A673 (cell line): ENCODE measurements around the gene TMEM169. TPM values are rescaled to one million over a fixed set of nuclear protein-coding genes. Genes with fewer than 3 reads are reported as not detected.
A peak's percentile ranks its signal among the peaks of the same experiment; 100 is the strongest.
"Not testable (repeated sequence)": the region's sequence is repeated elsewhere in the genome, so short reads cannot be mapped to it uniquely, and the experiment has no call there.

ENCODE experiments used
- BruUV-seq: library from RNA; stranded (reverse); fragments of 400-500 nt; replicated peaks from 2 replicates; lab custom pipeline; 2021; lab: Mats Ljungman, UMichigan
- CTCF ChIA-PET: fragments of 300-600 bp; sonication (Branson Sonifier 250); formaldehyde crosslinking; loops from one replicate; lab custom pipeline; 2022; ENCODE audit warnings: antibody characterized with exemption; lab: Charles Lee
- POLR2A ChIA-PET: fragments of 300-600 bp; sonication (Branson Sonifier 250); formaldehyde crosslinking; loops from one replicate; lab custom pipeline; 2022; ENCODE audit warnings: antibody characterized with exemption; ENCODE audit not compliant: low non-redundant PET; lab: Charles Lee
- DNase-seq: peaks from one replicate; pipeline ENCODE4 v3.0.0-alpha.2; 2015; ENCODE audit warnings: low spot score
- H3K27ac ChIP-seq: fragments of 200-600 bp; sonication (generic); 2 replicates; pipeline ENCODE4 v1.5.1; 2016; ENCODE audit warnings: mixed run types, low read depth, mild to moderate bottlenecking, mixed read lengths, antibody characterized with exemption, low read length; ENCODE audit not compliant: poor library complexity, severe bottlenecking
- H3K27me3 ChIP-seq: fragments of 200-600 bp; sonication (generic); replicated peaks from 2 replicates; pipeline ENCODE4 v1.6.1; 2017; ENCODE audit warnings: mixed run types, low read depth, mild to moderate bottlenecking, mixed read lengths, antibody characterized with exemption, low read length; ENCODE audit not compliant: insufficient read depth, poor library complexity
- H3K36me3 ChIP-seq: fragments of 200-600 bp; sonication (generic); 2 replicates; pipeline ENCODE4 v1.6.1; 2016; ENCODE audit warnings: mixed run types, mild to moderate bottlenecking, mixed read lengths, antibody characterized with exemption, low read length; ENCODE audit not compliant: insufficient read depth, poor library complexity, severe bottlenecking
- H3K4me1 ChIP-seq: fragments of 200-600 bp; sonication (generic); 2 replicates; pipeline ENCODE4 v1.6.1; 2017; ENCODE audit warnings: mixed run types, mild to moderate bottlenecking, mixed read lengths, antibody characterized with exemption, low read length; ENCODE audit not compliant: insufficient read depth, poor library complexity, severe bottlenecking
- H3K4me3 ChIP-seq: fragments of 200-600 bp; sonication (generic); 2 replicates; pipeline ENCODE4 v1.5.1; 2016; ENCODE audit warnings: low read depth, mixed run types, mild to moderate bottlenecking, mixed read lengths, low read length; ENCODE audit not compliant: poor library complexity, severe bottlenecking
- H3K9me3 ChIP-seq: fragments of 200-600 bp; sonication (generic); 2 replicates; pipeline ENCODE4 v1.6.1; 2016; ENCODE audit warnings: mixed run types, low read depth, mild to moderate bottlenecking, mixed read lengths, antibody characterized with exemption, low read length; ENCODE audit not compliant: poor library complexity, severe bottlenecking
- EZH2 ChIP-seq: fragments of 200-600 bp; sonication (generic); IDR thresholded peaks from 2 replicates; pipeline ENCODE4 v1.6.1; 2017; ENCODE audit warnings: borderline replicate concordance, low read depth, mild to moderate bottlenecking, mixed read lengths, antibody characterized with exemption, low read length; ENCODE audit not compliant: poor library complexity, severe bottlenecking
- intact Hi-C: fragments of 100-400 bp; cut with micrococcal nuclease; formaldehyde crosslinking; loops from one replicate; pipeline ENCODE4 v1.10.0; 2022; ENCODE audit not compliant: unreplicated experiment
- total RNA-seq: library from RNA; stranded (reverse); gene quantifications from 2 replicates; pipeline ENCODE4 v1.2.3, GENCODE V29; 2021
- TF ChIP-seq, protein P1 (sequence below): fragments of 300-800, 200-600 bp; sonication (generic); conservative IDR thresholded peaks from 2 replicates; pipeline ENCODE4 v1.5.1; 2017; ENCODE audit warnings: low read depth, mild to moderate bottlenecking, antibody characterized with exemption, low read length, moderate library complexity, mixed read lengths

TMEM169 gene
- total RNA-seq, 1 experiment from 2014 or later = 1.1 TPM

DNA sequence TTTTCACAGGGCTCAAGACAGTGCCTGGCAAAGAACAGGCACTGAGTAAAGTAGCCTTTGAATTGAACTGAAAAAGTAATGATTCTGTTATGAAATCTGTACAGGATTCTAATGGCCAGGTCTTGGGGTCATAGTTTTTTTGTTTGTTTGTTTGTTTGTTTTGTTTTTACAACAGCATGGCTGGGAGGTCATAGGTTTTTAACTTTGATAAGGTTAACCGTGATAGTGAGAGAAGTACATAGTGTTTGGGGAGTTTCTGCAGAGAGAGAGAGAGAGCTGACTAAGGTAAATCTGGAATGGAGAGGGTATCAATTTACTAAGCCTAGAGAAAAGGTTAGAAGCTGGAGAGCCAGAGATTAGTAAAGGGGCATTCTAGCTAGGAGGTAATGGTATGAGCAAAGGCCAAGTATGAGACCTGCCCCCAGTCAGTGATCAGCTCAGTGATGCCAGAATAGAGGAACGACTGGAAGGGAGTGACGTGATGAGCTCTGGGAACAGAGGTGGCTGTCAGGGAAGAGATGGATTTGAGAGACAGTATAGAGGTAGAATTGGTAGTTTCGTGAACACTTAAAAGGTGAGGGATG, 53.3 kb downstream of the TMEM169 start:
- Histone ChIP-seq H3K9me3 (no peaks in the 10 kb centered on the region), H3K4me3 (no peak overlapping the region), H3K27me3 (no peaks in the 10 kb centered on the region), H3K36me3 (peaks cover 93% of the 10 kb centered on the region), H3K4me1 (no peaks in the 10 kb centered on the region), H3K27ac (no peak overlapping the region)
- ChIA-PET POLR2A (no interaction called here), CTCF (no interaction called here)
- no peak for DNase-seq
- intact Hi-C loops = no loop called here
- no peak for TF ChIP-seq EZH2
- TF ChIP-seq, protein P1, sequence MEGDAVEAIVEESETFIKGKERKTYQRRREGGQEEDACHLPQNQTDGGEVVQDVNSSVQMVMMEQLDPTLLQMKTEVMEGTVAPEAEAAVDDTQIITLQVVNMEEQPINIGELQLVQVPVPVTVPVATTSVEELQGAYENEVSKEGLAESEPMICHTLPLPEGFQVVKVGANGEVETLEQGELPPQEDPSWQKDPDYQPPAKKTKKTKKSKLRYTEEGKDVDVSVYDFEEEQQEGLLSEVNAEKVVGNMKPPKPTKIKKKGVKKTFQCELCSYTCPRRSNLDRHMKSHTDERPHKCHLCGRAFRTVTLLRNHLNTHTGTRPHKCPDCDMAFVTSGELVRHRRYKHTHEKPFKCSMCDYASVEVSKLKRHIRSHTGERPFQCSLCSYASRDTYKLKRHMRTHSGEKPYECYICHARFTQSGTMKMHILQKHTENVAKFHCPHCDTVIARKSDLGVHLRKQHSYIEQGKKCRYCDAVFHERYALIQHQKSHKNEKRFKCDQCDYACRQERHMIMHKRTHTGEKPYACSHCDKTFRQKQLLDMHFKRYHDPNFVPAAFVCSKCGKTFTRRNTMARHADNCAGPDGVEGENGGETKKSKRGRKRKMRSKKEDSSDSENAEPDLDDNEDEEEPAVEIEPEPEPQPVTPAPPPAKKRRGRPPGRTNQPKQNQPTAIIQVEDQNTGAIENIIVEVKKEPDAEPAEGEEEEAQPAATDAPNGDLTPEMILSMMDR = no peak
- no TSS peak for BruUV-seq

DNA sequence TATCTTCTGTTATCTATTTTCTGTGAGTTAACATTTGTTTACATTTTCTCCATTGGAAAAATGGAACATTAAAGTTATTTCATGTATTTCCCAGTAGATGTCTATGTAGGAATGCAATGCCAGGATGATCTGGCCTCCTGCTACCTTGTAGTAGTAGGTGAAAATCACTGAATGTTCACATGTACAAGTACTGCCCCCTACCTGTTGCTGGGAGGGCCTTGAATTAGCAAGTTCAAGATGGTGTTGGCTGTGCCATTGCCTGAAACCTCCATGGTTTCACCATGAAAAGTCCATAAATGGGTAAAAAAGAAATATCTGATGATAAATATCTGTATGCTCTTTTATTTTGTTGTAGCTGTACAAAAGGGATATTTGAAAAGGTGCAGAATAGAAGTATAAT, 58.2 kb downstream of the TMEM169 start:
- DNase-seq = peak; percentile 25
- H3K36me3 ChIP-seq = peaks cover 93% of the 10 kb centered on the region
- intact Hi-C loops = no loop called here
- H3K27ac ChIP-seq = no peak overlapping the region
- CTCF ChIA-PET = no interaction called here
- TF ChIP-seq, protein P1 = peak; percentile 46
- TF ChIP-seq EZH2 = no peak
- H3K27me3 ChIP-seq = no peaks in the 10 kb centered on the region
- H3K4me1 ChIP-seq = no peaks in the 10 kb centered on the region
- H3K9me3 ChIP-seq = no peaks in the 10 kb centered on the region
- no peak overlapping the region for H3K4me3 ChIP-seq
- POLR2A ChIA-PET = no interaction called here
- no TSS peak for BruUV-seq

DNA sequence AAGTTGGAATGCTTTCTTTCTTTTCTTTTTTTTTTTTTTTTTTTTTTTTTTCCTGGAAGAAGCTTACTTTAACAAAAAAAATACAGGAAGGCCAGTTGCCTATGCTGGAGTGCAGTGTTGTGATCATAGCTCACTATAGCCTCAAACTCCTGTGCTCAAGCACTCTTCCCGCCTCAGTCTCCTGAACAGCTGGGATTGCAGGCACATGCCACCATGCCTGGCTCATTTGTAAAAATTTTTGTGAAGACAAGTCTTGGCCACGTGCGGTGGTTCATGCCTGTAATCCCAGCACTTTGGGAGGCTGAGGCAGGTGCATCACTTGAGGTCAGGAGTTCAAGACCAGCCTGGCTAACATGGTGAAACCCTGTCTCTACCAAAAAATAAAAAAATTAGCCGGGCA, 59.8 kb downstream of the TMEM169 start:
- H3K9me3 ChIP-seq, H3K4me1 ChIP-seq, BruUV-seq, H3K4me3 ChIP-seq, H3K27ac ChIP-seq, POLR2A ChIA-PET, DNase-seq, H3K27me3 ChIP-seq, intact Hi-C loops: not testable (repeated sequence)
- H3K36me3 ChIP-seq = peaks cover 100% of the 10 kb centered on the region
- CTCF ChIA-PET = interaction anchor here (0.7 kb wide), 2 partner anchors 9 to 126 kb away, joined by 4 to 7 read pairs; no protein-coding TSS in a partner anchor

DNA sequence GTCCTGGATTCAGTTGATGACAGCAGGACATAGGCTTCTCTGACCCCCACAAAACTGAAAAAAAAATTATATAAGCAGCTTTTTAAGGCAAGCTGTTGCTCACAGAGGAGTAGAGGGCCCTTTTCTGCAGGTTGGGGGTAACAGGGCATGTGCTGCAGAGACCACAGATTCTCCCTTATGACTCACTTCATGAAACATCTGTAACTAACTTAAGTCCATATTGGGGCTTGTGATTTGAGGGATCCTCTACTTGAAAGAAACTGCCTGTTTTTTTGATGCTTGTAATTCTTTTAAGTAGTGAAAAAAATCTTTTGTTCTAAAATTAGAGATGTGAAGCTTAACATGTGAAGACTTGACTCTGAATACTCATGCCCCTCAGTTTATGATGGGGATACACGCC, 60.8 kb downstream of the TMEM169 start:
- no peaks in the 10 kb centered on the region for H3K4me1 ChIP-seq
- H3K4me3 ChIP-seq = no peak overlapping the region
- DNase-seq = no peak
- no peaks in the 10 kb centered on the region for H3K27me3 ChIP-seq
- H3K9me3 ChIP-seq = no peaks in the 10 kb centered on the region
- peaks cover 100% of the 10 kb centered on the region for H3K36me3 ChIP-seq
- TF ChIP-seq, protein P1 = no peak
- TF ChIP-seq EZH2 = no peak
- intact Hi-C loops = no loop called here
- H3K27ac ChIP-seq = peak overlapping the region; percentile 23
- CTCF ChIA-PET = no interaction called here
- BruUV-seq = no TSS peak
- POLR2A ChIA-PET = no interaction called here
